H7 (cell line): ENCODE measurements around the gene GNL3L. TPM values are rescaled to one million over a fixed set of nuclear protein-coding genes. Genes with fewer than 3 reads are reported as not detected.

Experiments
- total RNA-seq: library from RNA; depleted of rRNA; stranded (reverse); fragments of >200 nt; shearing (Covaris generic); gene quantifications from 2 replicates; pipeline ENCODE4 v1.2.3, GENCODE V29; 2014; rRNA removed

The GNL3L gene
- total RNA-seq, 1 experiment from 2014 or later: 31.9 TPM

Other genes with a start within 250 kb of the GNL3L start
- gene WNK3, start 172.2 kb upstream of the GNL3L start, total RNA-seq: 13.0 and 16.5 TPM in 2 replicates
- 16.2 and 16.3 TPM in 2 replicates for gene TSR2, start 89.8 kb upstream of the GNL3L start, total RNA-seq
- gene FGD1, start 34.0 kb upstream of the GNL3L start, total RNA-seq: 22.4 and 22.9 TPM in 2 replicates